Caco-2 (cell line): ENCODE results near the gene EPHB1. TPM values are rescaled to one million over a fixed set of nuclear protein-coding genes. Genes with fewer than 3 reads are reported as not detected.

Experiments
- BruUV-seq: library from RNA; stranded (reverse); fragments of 400-500 nt; replicated peaks from 2 replicates; lab custom pipeline; 2021; lab: Mats Ljungman, UMichigan
- CTCF ChIA-PET: fragments of 300-600 bp; sonication (Branson Sonifier 250); formaldehyde crosslinking; loops from one replicate; lab custom pipeline; 2022; ENCODE audit warnings: antibody characterized with exemption; lab: Charles Lee
- POLR2A ChIA-PET: fragments of 300-600 bp; sonication (Branson Sonifier 250); formaldehyde crosslinking; loops from one replicate; lab custom pipeline; 2022; ENCODE audit warnings: antibody characterized with exemption; lab: Charles Lee
- DNase-seq, 2 experiments: peaks; one replicate each; pipeline versions ENCODE4 v3.0.0 to v3.0.0-alpha.2; 2020 to 2022
- H3K27me3 ChIP-seq: replicated peaks from 2 replicates; pipeline ENCODE4 v1.6.0; 2011; ENCODE audit warnings: low read length; ENCODE audit not compliant: control insufficient read depth, insufficient read depth
- H3K36me3 ChIP-seq: 2 replicates; pipeline ENCODE4 v1.5.1; 2011; ENCODE audit warnings: low read length; ENCODE audit not compliant: control insufficient read depth, insufficient read depth
- H3K4me1 ChIP-seq: fragments of 250-450 bp; sonication (Bioruptor Pico); 2 replicates; pipeline ENCODE4 v1.5.1; 2020; ENCODE audit warnings: mild to moderate bottlenecking
- H3K4me3 ChIP-seq: 2 replicates; pipeline ENCODE4 v1.5.1; 2011; ENCODE audit warnings: low read depth, mild to moderate bottlenecking, control low read depth, low read length
- H3K9me3 ChIP-seq: fragments of 250-450 bp; sonication (Bioruptor Pico); 2 replicates; pipeline ENCODE4 v1.5.1; 2020; ENCODE audit warnings: mild to moderate bottlenecking, moderate library complexity
- H3K27ac Mint-ChIP-seq: one replicate; pipeline ENCODE4 v1.8.0; 2022; ENCODE audit warnings: mixed read lengths; ENCODE audit not compliant: unreplicated experiment
- H3K27me3 Mint-ChIP-seq: one replicate; pipeline ENCODE4 v1.8.0; 2022; ENCODE audit warnings: mixed read lengths; ENCODE audit not compliant: insufficient read depth, unreplicated experiment
- H3K36me3 Mint-ChIP-seq: one replicate; pipeline ENCODE4 v1.8.0; 2022; ENCODE audit warnings: mild to moderate bottlenecking, mixed read lengths; ENCODE audit not compliant: insufficient read depth, unreplicated experiment
- H3K4me1 Mint-ChIP-seq: one replicate; pipeline ENCODE4 v1.8.0; 2022; ENCODE audit warnings: low read depth, mixed read lengths; ENCODE audit not compliant: unreplicated experiment
- H3K4me3 Mint-ChIP-seq: one replicate; pipeline ENCODE4 v1.8.0; 2022; ENCODE audit warnings: mild to moderate bottlenecking, moderate library complexity, mixed read lengths; ENCODE audit not compliant: unreplicated experiment
- H3K9me3 Mint-ChIP-seq: one replicate; pipeline ENCODE4 v1.8.0; 2022; ENCODE audit warnings: mixed read lengths; ENCODE audit not compliant: unreplicated experiment
- CTCF ChIP-seq, 2 experiments: fragments of 200-600 bp in 1 of 2; IDR thresholded peaks; 1 replicate in 1 of 2; 2 replicates in 1 of 2; pipeline versions ENCODE4 v1.5.1 to v1.8.0; 2011 to 2022; ENCODE audit warnings: antibody characterized with exemption in 1 of 2, control low read depth in 1 of 2, inconsistent platforms in 1 of 2, low read depth in 1 of 2, low read length in 1 of 2, mild to moderate bottlenecking in 1 of 2, moderate library complexity in 1 of 2; ENCODE audit not compliant: insufficient read depth in 1 of 2, severe bottlenecking in 1 of 2, unreplicated experiment in 1 of 2
- intact Hi-C: fragments of 100-400 bp; cut with micrococcal nuclease; formaldehyde crosslinking; loops from one replicate; pipeline ENCODE4 v1.10.0; 2022; ENCODE audit not compliant: unreplicated experiment
- total RNA-seq: library from RNA; stranded (reverse); gene quantifications from 2 replicates; pipeline ENCODE4 v1.2.3, GENCODE V29; 2022

Gene EPHB1
- total RNA-seq, 1 experiment from 2014 or later: 2.3 TPM

GRCh38 chr3:135084976-135085375, 289.9 kb downstream of the EPHB1 start:
- Mint-ChIP-seq H3K27ac (no peak overlapping the region), H3K4me1 (no peaks in the 10 kb centered on the region), H3K27me3 (peaks cover 12% of the 10 kb centered on the region), H3K36me3 (no peaks in the 10 kb centered on the region), H3K9me3 (no peaks in the 10 kb centered on the region), H3K4me3 (no peak overlapping the region)
- Histone ChIP-seq H3K4me3 (no peak overlapping the region), H3K36me3 (no peaks in the 10 kb centered on the region), H3K4me1 (no peaks in the 10 kb centered on the region), H3K9me3 (no peaks in the 10 kb centered on the region), H3K27me3 (no peaks in the 10 kb centered on the region)
- ChIA-PET POLR2A (no interaction called here), CTCF (interaction anchor here (0.6 kb wide), 1 partner anchor 54 kb away, joined by 3 read pairs; no protein-coding TSS in a partner anchor)
- intact Hi-C loops: no loop called here
- no TSS peak for BruUV-seq
- no peak for TF ChIP-seq CTCF (IDR thresholded peaks at IDR 0.05; ENCODE audit: insufficient read depth in 1 of 2, low read depth in 1 of 2, low read length in 1 of 2, severe bottlenecking in 1 of 2, unreplicated experiment in 1 of 2)
- no peak for DNase-seq

- TF ChIP-seq CTCF (IDR thresholded peaks at IDR 0.05; ENCODE audit: insufficient read depth in 1 of 2, low read depth in 1 of 2, low read length in 1 of 2, severe bottlenecking in 1 of 2, unreplicated experiment in 1 of 2): no peak
- DNase-seq: no peak
- POLR2A ChIA-PET: no interaction called here
- H3K4me3 Mint-ChIP-seq: no peak overlapping the region
- CTCF ChIA-PET: interaction anchor here (0.6 to 0.7 kb wide), 2 partner anchors 53 to 262 kb away, joined by 3 read pairs; no protein-coding TSS in a partner anchor
- H3K36me3 ChIP-seq: no peaks in the 10 kb centered on the region
- no peaks in the 10 kb centered on the region for H3K36me3 Mint-ChIP-seq
- no peaks in the 10 kb centered on the region for H3K4me1 Mint-ChIP-seq
- H3K27ac Mint-ChIP-seq: no peak overlapping the region
- H3K9me3 Mint-ChIP-seq: no peaks in the 10 kb centered on the region
- H3K27me3 Mint-ChIP-seq: peaks cover 13% of the 10 kb centered on the region
- BruUV-seq: no TSS peak
- no peak overlapping the region for H3K4me3 ChIP-seq
- 0 out of 2 replicates have a peak, but pooled peaks cover 1% of the 10 kb centered on the region for H3K27me3 ChIP-seq
- no peaks in the 10 kb centered on the region for H3K4me1 ChIP-seq
- no peaks in the 10 kb centered on the region for H3K9me3 ChIP-seq
- intact Hi-C loops: no loop called here
Observed at GRCh38 chr3:135085652-135086436, 290.8 kb downstream of the EPHB1 start.

GRCh38 chr3:135087782-135088181, 292.7 kb downstream of the EPHB1 start:
- H3K4me1 ChIP-seq: no peaks in the 10 kb centered on the region
- no peaks in the 10 kb centered on the region for H3K9me3 ChIP-seq
- no peak overlapping the region for H3K4me3 Mint-ChIP-seq
- H3K4me1 Mint-ChIP-seq: no peaks in the 10 kb centered on the region
- no peak for DNase-seq
- POLR2A ChIA-PET: no interaction called here
- no peaks in the 10 kb centered on the region for H3K36me3 ChIP-seq
- peaks cover 12% of the 10 kb centered on the region for H3K27me3 Mint-ChIP-seq
- H3K36me3 Mint-ChIP-seq: no peaks in the 10 kb centered on the region
- no peaks in the 10 kb centered on the region for H3K9me3 Mint-ChIP-seq
- TF ChIP-seq CTCF (IDR thresholded peaks at IDR 0.05; ENCODE audit: insufficient read depth in 1 of 2, low read depth in 1 of 2, low read length in 1 of 2, severe bottlenecking in 1 of 2, unreplicated experiment in 1 of 2): no peak
- BruUV-seq: no TSS peak
- intact Hi-C loops: no loop called here
- H3K27me3 ChIP-seq: 0 out of 2 replicates have a peak, but pooled peaks cover 1% of the 10 kb centered on the region
- H3K27ac Mint-ChIP-seq: no peak overlapping the region
- CTCF ChIA-PET: no interaction called here
- H3K4me3 ChIP-seq: no peak overlapping the region
